ENCODE data around the gene CCDC185.

The CCDC185 gene

GRCh38 chr1:223437151-223437550 lies 43.9 kb downstream of the CCDC185 start:
- Mint-ChIP-seq H3K4me1 (no peaks in the 10 kb centered on the region), H3K36me3 (no peaks in the 10 kb centered on the region), H3K9me3 (peaks cover 2% of the 10 kb centered on the region), H3K27ac (no peak overlapping the region), H3K27me3 (no peaks in the 10 kb centered on the region), H3K4me3 (no peak overlapping the region)
- ATAC-seq: no peak

DNA sequence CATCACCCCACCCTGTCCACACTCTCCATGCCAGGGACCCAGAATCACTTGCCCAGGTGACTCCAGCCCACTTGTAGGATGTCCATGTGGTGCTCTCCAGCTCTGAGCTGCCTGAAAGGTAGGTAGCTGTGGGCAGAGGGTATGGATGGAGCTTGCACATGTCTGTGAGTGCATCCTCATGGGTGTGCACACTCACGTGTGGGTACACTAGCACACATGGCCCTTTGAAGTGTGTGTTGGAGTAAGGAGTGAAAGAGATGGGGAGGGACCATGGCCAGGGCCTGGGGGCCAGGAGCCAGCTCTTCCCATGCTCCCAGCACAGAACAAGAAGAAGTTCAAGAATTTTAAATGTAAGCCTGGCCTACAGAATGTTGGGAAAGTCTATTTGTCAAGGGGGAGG lies 50.2 kb downstream of the CCDC185 start:
- H3K9me3 Mint-ChIP-seq: peaks cover 20% of the 10 kb centered on the region
- no peak overlapping the region for H3K4me3 Mint-ChIP-seq
- no peak overlapping the region for H3K27ac Mint-ChIP-seq
- no peak for ATAC-seq
- H3K4me1 Mint-ChIP-seq: no peaks in the 10 kb centered on the region
- H3K36me3 Mint-ChIP-seq: no peaks in the 10 kb centered on the region
- H3K27me3 Mint-ChIP-seq: peaks cover 10% of the 10 kb centered on the region

DNA sequence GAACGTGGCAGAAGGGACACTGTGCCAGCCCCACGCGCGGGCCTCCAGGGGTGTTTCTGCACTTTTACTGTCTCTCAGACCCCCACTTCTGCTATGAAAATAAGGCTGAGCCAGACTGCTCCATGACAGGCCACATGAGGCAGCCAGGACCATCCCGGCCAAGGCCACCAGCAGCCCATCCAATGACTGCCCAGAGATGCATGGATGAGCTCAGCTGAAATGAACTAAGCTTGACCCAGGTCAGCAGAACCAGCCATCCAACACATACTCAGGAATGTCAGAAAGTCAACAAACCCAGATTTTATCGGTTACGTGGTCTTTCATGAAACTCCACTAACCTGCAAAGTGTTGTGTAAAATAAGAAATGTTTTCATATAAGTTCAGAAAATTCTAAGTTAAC lies 51.2 kb downstream of the CCDC185 start:
- no peaks in the 10 kb centered on the region for H3K36me3 Mint-ChIP-seq
- H3K9me3 Mint-ChIP-seq: peaks cover 20% of the 10 kb centered on the region
- H3K4me3 Mint-ChIP-seq: no peak overlapping the region
- H3K27ac Mint-ChIP-seq: no peak overlapping the region
- ATAC-seq: no peak
- H3K4me1 Mint-ChIP-seq: no peaks in the 10 kb centered on the region
- H3K27me3 Mint-ChIP-seq: peaks cover 10% of the 10 kb centered on the region

All from stimulated activated memory B cell treated with anti-CD40 and anti-IgM and Interleukin-4, amounts not matched to agents 10 μg/mL and 1 μg/mL and 100 μg/mL, for 72 hours (primary cell).